Aortic smooth muscle cell (primary cell): ENCODE results near the gene ALX3. TPM values are rescaled to one million over a fixed set of nuclear protein-coding genes. Genes with fewer than 3 reads are reported as not detected.

Experiments
- total RNA-seq: library from RNA; depleted of rRNA; stranded (reverse); fragments of >200 nt; gene quantifications from 2 replicates; pipeline ENCODE4 v1.2.3, GENCODE V29; 2014

ALX3 gene
- not detected in 2 replicates for total RNA-seq

DNA sequence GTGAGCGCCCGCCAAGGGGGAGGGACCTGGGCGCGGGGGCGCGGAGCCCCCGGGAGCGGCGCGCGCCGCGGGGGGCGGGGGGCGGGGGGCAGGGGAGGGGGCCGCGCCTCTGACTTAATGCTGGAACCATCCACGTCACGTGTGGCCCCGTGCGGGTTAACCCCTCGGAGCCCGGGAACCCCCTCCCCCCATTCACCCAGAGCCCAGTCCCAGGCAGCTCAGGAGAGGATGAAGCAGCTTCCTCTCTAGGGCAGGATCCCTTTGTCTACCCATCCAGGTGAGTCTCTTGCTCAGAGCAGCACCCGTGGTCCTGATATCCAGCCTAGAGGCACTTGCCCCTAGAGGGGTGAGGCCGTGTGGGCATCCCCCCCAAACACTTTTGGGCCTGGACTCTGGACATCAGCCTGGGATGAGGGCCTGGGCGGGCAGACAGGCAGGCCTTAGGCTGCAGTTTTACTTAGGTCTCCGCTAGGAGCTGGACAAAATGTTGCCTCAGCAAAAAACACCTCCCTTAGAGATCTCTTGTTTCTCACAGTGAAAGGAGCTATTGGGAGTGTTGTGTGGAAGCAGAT, at the start of gene ALX3:
TSS of gene ALX3 (minus strand) at position 2 of the 572 bp plus-strand sequence. CDS start 60 bp downstream, outside the sequence.

DNA sequence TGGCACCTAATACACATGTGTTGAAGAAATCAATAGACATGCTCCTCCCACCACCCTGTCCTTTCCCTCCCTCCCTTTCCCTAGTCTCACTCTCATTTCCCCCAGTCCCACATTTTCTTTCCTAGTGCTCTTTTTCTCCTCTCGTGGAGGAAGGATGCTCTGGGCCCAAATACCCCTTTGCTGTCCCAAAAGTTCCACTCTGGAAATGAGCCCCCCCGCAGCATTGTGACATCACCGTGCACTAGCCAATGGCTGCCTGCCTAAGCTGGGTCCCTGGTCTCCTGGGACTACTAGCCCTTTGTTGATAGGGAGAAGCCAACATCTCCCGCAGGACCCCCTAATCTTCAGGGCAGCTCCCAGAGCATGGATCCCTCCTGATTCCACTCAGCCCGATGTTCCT, 41.7 kb upstream of the ALX3 start, which contains the start of gene UBL4B:
TSS of gene UBL4B (plus strand) at position 301 of the 400 bp plus-strand sequence. CDS start at position 393, 92 bp downstream.

DNA sequence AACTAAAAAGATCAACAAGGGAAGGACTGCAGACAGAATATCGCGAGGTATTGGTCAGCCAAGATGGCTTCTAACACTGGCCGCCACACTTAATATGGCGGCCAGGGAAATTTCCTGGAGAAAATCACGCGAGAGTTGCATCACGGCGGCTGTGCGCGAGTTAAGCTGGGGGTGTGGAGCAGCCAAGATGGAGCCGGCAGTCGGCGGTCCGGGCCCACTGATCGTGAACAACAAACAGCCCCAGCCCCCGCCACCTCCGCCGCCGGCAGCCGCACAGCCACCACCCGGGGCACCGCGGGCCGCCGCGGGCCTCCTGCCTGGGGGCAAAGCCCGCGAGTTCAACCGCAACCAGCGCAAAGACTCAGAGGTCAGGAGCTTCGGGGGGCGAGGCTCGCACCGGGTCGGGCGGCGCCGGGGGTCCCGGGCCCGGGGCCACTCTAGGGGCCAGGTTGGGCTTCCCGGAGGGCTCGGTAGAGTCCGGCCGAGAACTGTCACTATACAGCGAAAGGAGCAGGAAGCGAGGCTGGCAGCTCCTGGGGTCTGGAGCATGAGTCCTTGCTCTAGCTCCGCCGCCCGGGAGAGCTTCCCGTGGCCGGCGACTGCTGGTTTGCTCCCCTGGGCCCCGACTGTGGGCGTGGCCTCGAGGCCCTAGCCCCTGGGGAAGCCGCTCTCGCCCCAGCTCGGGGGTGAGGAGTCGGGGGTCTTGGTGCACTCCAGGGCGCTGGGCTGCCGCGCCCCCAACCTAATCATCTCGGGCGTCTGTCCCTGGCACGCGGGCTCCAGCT, 35.8 kb downstream of the ALX3 start, which contains the start of gene STRIP1:
TSS of gene STRIP1 (plus strand) at position 174 of the 785 bp plus-strand sequence. CDS start at position 188, 14 bp downstream.

Other genes with a start within 250 kb of the ALX3 start
- 59.9 and 73.9 TPM in 2 replicates for gene CSF1, start 159.8 kb downstream of the ALX3 start, total RNA-seq
- 38.9 and 46.9 TPM in 2 replicates for gene AHCYL1, start 85.9 kb downstream of the ALX3 start, total RNA-seq
- 47.1 and 47.4 TPM in 2 replicates for gene STRIP1, start 36.0 kb downstream of the ALX3 start, total RNA-seq
- gene UBL4B, start 41.8 kb upstream of the ALX3 start, total RNA-seq = not detected in 2 replicates
- gene SLC6A17, start 79.8 kb upstream of the ALX3 start, total RNA-seq = 0.37 and 1.6 TPM in 2 replicates
- gene KCNC4, start 139.6 kb upstream of the ALX3 start, total RNA-seq = 1.1 TPM in 2 replicates